SIG-M5 (cell line): ENCODE data around the gene GZF1.

Experiments
- DNase-seq: peaks from one replicate; lab custom pipeline; 2025; lab: John Stamatoyannopoulos, UW

GZF1 gene

GRCh38 chr20:23407781-23408464, 45.9 kb downstream of the GZF1 start:
- DNase-seq: no peak

GRCh38 chr20:23408957-23409356, 47.0 kb downstream of the GZF1 start:
- DNase-seq: no peak

GRCh38 chr20:23409800-23410199, 47.8 kb downstream of the GZF1 start:
- DNase-seq: no peak

GRCh38 chr20:23410916-23411695, 49.1 kb downstream of the GZF1 start:
- no peak for DNase-seq

- DNase-seq: no peak
Observed at GRCh38 chr20:23412026-23412425, 50.0 kb downstream of the GZF1 start.

GRCh38 chr20:23413862-23414422, 52.0 kb downstream of the GZF1 start:
- DNase-seq: no peak

- DNase-seq: no peak
Observed at GRCh38 chr20:23414526-23415188, 52.7 kb downstream of the GZF1 start.

GRCh38 chr20:23415555-23415954, 53.6 kb downstream of the GZF1 start:
- DNase-seq: no peak

GRCh38 chr20:23415959-23416583, 54.1 kb downstream of the GZF1 start:
- no peak for DNase-seq

GRCh38 chr20:23417861-23418260, 55.9 kb downstream of the GZF1 start:
- no peak for DNase-seq

GRCh38 chr20:23419657-23419994, 57.6 kb downstream of the GZF1 start:
- no peak for DNase-seq

GRCh38 chr20:23419995-23420901, 58.3 kb downstream of the GZF1 start:
- no peak for DNase-seq

GRCh38 chr20:23420943-23421931, 59.3 kb downstream of the GZF1 start, which contains the start of gene NAPB:
Gene NAPB (minus strand): TSS chr20:23421488. CDS start chr20:23421402, 86 bp downstream.
- peak; percentile 68 for DNase-seq
